ENCODE measurements around the gene SLC35B2. TPM values are rescaled to one million over a fixed set of nuclear protein-coding genes. Genes with fewer than 3 reads are reported as not detected.

SLC35B2 gene
- total and polyA plus RNA-seq, 9 of the 15 experiments (the other 6 are each of a cell fraction or from before 2014, with no cell fraction given), result 14.5 to 59.1 (median 47.1) TPM

- TF ChIP-seq, protein P1, sequence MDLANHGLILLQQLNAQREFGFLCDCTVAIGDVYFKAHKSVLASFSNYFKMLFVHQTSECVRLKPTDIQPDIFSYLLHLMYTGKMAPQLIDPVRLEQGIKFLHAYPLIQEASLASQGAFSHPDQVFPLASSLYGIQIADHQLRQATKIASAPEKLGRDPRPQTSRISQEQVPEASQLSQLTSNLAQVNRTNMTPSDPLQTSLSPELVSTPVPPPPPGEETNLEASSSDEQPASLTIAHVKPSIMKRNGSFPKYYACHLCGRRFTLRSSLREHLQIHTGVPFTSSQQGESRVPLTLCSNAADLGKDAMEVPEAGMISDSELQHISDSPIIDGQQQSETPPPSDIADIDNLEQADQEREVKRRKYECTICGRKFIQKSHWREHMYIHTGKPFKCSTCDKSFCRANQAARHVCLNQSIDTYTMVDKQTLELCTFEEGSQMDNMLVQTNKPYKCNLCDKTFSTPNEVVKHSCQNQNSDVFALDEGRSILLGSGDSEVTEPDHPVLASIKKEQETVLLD (IDR thresholded peaks at IDR 0.05), result peak; percentile 88
- peak; percentile 68 for TF ChIP-seq PCBP1 (IDR thresholded peaks at IDR 0.05; ENCODE audit: low read depth, low read length, poor library complexity, severe bottlenecking)
- TF ChIP-seq MIER1 (IDR thresholded peaks at IDR 0.05; ENCODE audit: low read depth), result no peak
- TF ChIP-seq ZNF740 (CRISPR knock-in tag; IDR thresholded peaks at IDR 0.05), result peak; percentile 92
- peak in 1 of 2 experiments; percentile 55; a peak in 1 of 4 replicates for TF ChIP-seq ZNF740 (tag; IDR thresholded peaks at IDR 0.05)
- 0 out of 2 replicates have a peak, but pooled peaks have one; percentile 38 for TF ChIP-seq GATA2 (CRISPR knock-in tag; IDR thresholded peaks at IDR 0.05)
- no peak for TF ChIP-seq ZFP30 (CRISPR knock-in tag; IDR thresholded peaks at IDR 0.05; ENCODE audit: borderline replicate concordance)
- TF ChIP-seq CHD4 (IDR thresholded peaks at IDR 0.05; ENCODE audit: insufficient read depth, insufficient replicate concordance, low read depth, low read length, poor library complexity, severe bottlenecking), result no peak
- TF ChIP-seq ZNF431 (CRISPR knock-in tag; IDR thresholded peaks at IDR 0.05), result peak; percentile 72; the same call in 1 of the 2 replicates
- TF ChIP-seq HEY1 (CRISPR knock-in tag; IDR thresholded peaks at IDR 0.05; ENCODE audit: borderline replicate concordance), result no peak
- TF ChIP-seq HDAC6 (IDR thresholded peaks at IDR 0.05; ENCODE audit: low read depth, low read length), result 0 out of 2 replicates have a peak, but pooled peaks have one; percentile 27
- peak; percentile 88 for TF ChIP-seq L3MBTL2 (IDR thresholded peaks at IDR 0.05)
- TF ChIP-seq, protein P2, sequence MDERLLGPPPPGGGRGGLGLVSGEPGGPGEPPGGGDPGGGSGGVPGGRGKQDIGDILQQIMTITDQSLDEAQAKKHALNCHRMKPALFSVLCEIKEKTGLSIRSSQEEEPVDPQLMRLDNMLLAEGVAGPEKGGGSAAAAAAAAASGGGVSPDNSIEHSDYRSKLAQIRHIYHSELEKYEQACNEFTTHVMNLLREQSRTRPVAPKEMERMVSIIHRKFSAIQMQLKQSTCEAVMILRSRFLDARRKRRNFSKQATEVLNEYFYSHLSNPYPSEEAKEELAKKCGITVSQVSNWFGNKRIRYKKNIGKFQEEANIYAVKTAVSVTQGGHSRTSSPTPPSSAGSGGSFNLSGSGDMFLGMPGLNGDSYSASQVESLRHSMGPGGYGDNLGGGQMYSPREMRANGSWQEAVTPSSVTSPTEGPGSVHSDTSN (CRISPR knock-in tag; IDR thresholded peaks at IDR 0.05; ENCODE audit: low read depth), result no peak
- TF ChIP-seq, protein P2 (tag; conservative IDR thresholded peaks at IDR 0.05; ENCODE audit: low read depth), result no peak
- TF ChIP-seq, protein P3, sequence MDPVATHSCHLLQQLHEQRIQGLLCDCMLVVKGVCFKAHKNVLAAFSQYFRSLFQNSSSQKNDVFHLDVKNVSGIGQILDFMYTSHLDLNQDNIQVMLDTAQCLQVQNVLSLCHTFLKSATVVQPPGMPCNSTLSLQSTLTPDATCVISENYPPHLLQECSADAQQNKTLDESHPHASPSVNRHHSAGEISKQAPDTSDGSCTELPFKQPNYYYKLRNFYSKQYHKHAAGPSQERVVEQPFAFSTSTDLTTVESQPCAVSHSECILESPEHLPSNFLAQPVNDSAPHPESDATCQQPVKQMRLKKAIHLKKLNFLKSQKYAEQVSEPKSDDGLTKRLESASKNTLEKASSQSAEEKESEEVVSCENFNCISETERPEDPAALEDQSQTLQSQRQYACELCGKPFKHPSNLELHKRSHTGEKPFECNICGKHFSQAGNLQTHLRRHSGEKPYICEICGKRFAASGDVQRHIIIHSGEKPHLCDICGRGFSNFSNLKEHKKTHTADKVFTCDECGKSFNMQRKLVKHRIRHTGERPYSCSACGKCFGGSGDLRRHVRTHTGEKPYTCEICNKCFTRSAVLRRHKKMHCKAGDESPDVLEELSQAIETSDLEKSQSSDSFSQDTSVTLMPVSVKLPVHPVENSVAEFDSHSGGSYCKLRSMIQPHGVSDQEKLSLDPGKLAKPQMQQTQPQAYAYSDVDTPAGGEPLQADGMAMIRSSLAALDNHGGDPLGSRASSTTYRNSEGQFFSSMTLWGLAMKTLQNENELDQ (CRISPR knock-in tag; IDR thresholded peaks at IDR 0.05; ENCODE audit: borderline replicate concordance), result peak; percentile 52; the same call in 1 of the 2 replicates
- TF ChIP-seq POLR2AphosphoS5 (IDR thresholded peaks at IDR 0.05; ENCODE audit: control insufficient read depth, insufficient read depth, low read depth, low read length), result 0 out of 2 replicates have a peak, but pooled peaks have one; percentile 4
These were observed 19.4 kb downstream of the SLC35B2 start (continued) for GRCh38 chr6:44237813-44238433.

Data from K562 (cell line).